Mononuclear cell (primary cell): ENCODE results near the gene LIPF. TPM values are rescaled to one million over a fixed set of nuclear protein-coding genes. Genes with fewer than 3 reads are reported as not detected.

Experiments used
- H3K27me3 ChIP-seq: 2 replicates; pipeline ENCODE4 v1.6.0; 2011; ENCODE audit warnings: low read length, control low read depth; ENCODE audit not compliant: insufficient read depth
- H3K4me1 ChIP-seq: 2 replicates; pipeline ENCODE4 v1.5.1; 2011; ENCODE audit warnings: mild to moderate bottlenecking, low read length, control low read depth; ENCODE audit not compliant: insufficient read depth
- H3K4me3 ChIP-seq: 2 replicates; pipeline ENCODE4 v1.5.1; 2011; ENCODE audit warnings: mild to moderate bottlenecking, low read length, moderate library complexity
- H3K9me3 ChIP-seq: 2 replicates; pipeline ENCODE4 v1.5.1; 2011; ENCODE audit warnings: low read depth, mild to moderate bottlenecking, control low read depth, low read length
- total RNA-seq: library from RNA; depleted of rRNA; stranded (reverse); fragments of >200 nt; gene quantifications from one replicate; pipeline ENCODE4 v1.2.3, GENCODE V29; 2012

Gene LIPF, protein sequence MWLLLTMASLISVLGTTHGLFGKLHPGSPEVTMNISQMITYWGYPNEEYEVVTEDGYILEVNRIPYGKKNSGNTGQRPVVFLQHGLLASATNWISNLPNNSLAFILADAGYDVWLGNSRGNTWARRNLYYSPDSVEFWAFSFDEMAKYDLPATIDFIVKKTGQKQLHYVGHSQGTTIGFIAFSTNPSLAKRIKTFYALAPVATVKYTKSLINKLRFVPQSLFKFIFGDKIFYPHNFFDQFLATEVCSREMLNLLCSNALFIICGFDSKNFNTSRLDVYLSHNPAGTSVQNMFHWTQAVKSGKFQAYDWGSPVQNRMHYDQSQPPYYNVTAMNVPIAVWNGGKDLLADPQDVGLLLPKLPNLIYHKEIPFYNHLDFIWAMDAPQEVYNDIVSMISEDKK
- total RNA-seq: not detected

DNA sequence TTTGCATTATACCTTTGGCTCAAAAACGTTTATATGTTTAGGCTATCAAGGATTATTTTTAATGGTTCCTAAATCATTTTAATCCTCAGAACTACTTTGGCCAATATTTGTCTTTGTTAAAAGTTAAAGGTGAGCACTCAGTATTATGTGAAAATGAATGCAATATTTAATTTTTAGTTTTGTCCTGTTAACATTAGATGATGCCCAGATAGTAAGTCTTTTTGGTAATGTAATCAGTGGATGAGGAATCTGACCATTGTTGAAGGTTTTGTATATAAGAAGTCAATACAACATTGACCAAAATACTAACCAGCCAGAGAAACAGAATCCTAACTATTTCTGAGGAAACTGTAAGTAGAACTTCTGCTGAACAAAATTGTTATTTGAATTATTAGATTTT is at the start of gene LIPF:
TSS of gene LIPF (plus strand) at position 301 of the 400 bp plus-strand sequence. CDS start 2,856 bp downstream, outside the sequence.
- H3K9me3 ChIP-seq: no peaks in the 10 kb centered on the region
- H3K4me3 ChIP-seq: no peak within 1 kb of the TSS
- no peaks in the 10 kb centered on the region for H3K4me1 ChIP-seq
- no peaks in the 10 kb centered on the region for H3K27me3 ChIP-seq

DNA sequence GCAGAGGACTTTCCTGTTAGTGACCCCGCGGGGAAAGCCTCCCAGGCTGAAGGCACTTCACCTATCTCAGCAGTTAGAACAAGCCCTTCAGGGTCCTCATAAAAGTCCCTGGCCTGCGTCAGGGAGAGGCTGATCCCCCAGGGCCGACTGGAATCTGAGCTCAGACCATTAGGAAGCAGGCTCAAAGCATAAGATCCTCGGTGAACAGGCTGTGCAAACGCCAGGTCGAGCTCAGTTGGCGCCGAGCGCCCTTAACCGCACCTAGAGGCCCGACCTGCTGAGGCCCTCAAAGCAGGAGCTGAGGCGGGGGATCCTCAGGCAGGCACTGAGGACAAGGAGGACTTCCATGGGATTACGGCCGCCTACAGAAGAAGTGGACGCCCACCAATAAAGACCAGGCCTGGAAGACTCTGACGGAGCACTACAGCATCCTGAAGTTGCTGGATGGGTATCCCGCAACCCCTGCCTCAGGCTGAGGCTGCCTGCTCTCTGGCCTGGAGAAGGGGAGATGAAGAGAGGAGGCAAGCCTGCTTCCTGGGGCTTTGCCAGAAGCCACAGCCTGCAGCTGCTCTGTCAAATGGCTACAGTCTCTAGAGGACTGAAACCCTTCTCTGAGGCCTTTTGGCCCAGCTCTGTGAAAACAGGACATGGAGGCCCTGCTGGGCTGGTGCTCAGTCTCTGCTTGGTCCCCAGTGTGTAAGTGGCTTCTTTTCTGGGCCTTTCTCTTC is 47.8 kb upstream of the LIPF start:
- Histone ChIP-seq H3K27me3 (no peaks in the 10 kb centered on the region), H3K4me3 (no peak overlapping the region), H3K4me1 (no peaks in the 10 kb centered on the region), H3K9me3 (no peaks in the 10 kb centered on the region)

DNA sequence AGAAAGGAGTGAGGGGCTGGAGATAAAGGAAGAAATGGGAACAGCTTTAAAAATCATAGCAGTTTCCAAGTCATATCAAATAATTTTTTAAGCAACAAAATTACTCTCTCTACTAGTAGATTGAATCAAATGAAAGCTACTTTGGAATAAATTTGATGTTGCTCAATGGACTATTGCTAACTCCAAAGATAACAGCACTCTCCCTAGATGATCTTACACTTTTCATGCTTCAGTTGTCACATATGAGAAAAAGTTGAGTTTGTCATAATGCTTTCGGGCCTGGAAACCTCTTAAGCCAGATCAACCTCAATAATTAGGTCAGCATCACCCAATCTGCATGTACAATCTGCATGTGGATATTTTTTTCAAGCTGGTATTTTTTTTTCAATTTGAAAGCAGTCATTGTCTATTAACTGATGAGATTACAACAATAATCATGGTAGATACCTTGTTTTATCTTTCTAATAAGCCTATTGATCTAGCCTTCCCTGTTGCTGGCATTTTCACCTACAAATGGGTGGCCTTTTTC is 46.4 kb upstream of the LIPF start:
- Histone ChIP-seq H3K9me3 (no peaks in the 10 kb centered on the region), H3K27me3 (no peaks in the 10 kb centered on the region), H3K4me3 (no peak overlapping the region), H3K4me1 (no peaks in the 10 kb centered on the region)

DNA sequence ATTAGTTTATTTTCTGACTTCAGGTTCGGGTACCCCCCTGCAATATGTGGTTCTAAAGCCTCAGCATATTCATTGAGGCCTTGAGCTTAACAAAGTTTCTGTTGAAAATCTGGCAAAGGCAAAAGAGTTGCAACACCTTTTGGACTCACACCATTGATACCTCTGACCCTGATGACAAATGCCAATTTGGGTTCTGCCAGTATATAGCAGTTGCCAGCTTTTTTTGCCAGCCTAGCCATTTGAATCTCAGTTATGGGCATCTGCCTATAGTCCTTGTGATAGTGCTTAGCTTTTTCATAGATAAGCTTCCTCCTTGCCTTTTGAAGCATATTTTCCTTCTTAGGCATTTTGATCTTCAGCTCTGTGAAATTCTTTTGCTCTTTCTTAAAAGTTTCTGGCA is 45.7 kb upstream of the LIPF start:
- Histone ChIP-seq H3K4me3 (no peak overlapping the region), H3K9me3 (no peaks in the 10 kb centered on the region), H3K4me1 (no peaks in the 10 kb centered on the region), H3K27me3 (no peaks in the 10 kb centered on the region)

DNA sequence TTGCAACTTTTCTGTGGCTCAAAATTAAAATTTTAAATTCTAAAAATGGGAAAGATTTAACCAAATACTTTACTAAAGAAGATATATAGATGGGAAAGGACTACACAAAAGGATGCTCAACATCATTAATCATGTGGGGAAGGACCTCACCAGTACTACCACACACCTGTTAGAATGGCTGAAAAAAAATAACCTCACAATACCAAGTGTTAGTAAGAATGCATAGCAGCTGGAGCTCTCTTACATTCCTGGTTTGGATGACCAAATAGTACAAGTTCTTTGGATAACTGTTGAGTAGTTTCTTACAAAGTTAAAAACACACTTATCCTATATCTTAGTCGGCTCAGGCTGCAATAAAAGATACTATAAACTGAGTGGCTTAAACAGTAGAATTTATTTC is 43.8 kb upstream of the LIPF start:
- Histone ChIP-seq H3K9me3 (no peaks in the 10 kb centered on the region), H3K4me3 (no peak overlapping the region), H3K27me3 (no peaks in the 10 kb centered on the region), H3K4me1 (no peaks in the 10 kb centered on the region)

DNA sequence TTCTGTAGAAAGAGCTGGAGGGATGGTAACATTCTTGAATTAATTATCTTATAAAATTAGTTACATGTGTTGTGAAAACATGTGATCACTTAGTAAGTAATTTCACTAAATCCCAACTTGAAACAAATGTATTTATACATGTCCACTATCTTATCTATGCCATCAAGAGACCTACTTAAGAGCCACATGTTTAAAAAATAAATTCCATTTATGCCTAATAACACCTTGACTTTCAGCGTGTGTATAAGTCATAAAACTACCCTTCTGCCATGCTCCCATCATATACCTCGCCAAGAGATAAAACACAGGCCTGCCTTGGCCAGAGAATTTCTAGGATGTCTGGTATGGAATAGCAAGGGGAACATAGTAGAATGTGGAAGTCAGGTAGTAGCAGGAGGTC is 40.4 kb upstream of the LIPF start:
- Histone ChIP-seq H3K4me3 (no peak overlapping the region), H3K4me1 (no peaks in the 10 kb centered on the region), H3K9me3 (no peaks in the 10 kb centered on the region), H3K27me3 (no peaks in the 10 kb centered on the region)

DNA sequence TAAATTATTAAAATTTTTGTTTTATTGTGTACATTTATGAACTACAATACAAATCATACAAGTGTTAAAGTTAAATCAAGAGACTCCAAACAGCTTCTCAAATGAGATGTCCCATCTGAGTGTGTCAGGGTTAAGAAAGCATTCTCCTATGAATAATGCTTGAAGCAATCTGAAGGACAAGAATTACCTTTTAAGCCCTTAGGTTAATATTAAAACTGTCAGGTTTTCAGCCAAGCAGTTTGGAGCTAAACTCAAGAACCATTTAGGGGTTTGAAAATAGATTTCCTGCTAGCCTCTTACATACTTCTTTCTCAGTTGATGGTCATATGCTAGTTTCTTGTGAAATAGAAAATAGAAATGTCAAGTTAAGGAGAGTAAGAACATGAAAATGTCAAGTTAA is 39.4 kb upstream of the LIPF start:
- H3K4me3 ChIP-seq: no peak overlapping the region
- no peaks in the 10 kb centered on the region for H3K4me1 ChIP-seq
- H3K27me3 ChIP-seq: no peaks in the 10 kb centered on the region
- H3K9me3 ChIP-seq: no peaks in the 10 kb centered on the region

DNA sequence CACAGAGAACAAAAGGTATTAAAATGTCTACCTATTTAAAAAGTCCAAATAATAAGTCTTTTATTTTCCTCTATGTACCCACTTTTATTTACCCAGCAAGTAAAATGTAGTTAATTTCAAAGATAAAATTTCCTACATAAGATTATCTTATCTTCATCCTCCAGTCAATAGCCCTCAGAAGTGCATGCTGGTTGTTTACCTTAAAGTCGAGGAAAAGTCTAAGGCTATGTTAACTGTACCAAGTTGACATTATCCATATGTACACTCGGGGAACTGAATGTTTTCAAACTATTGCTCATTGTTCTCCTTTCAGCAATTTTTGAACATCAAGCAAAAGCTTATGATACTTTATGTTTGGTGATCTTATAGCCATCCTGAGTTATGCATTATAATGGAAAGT is 24.1 kb upstream of the LIPF start:
- no peak overlapping the region for H3K4me3 ChIP-seq
- peaks cover 12% of the 10 kb centered on the region for H3K4me1 ChIP-seq
- no peaks in the 10 kb centered on the region for H3K9me3 ChIP-seq
- peaks cover 3% of the 10 kb centered on the region for H3K27me3 ChIP-seq

DNA sequence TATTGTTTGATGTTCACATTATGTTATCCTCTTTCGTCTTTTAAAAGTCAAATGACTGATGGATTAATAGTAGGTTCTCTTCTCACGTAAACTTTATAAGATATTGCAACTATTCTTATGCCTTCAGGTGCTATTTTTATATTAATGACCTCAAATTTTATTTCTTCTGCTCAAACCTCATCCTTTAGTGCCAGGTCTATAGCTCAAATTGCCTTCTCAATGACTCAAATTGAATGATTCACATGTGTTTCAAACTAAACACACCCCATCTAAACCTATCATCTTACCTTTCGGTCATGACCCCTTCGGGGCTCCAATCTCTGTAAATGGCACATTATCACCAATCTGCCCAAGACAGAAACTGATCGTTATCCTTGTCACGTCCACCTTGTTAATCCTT is 22.0 kb upstream of the LIPF start:
- Histone ChIP-seq H3K4me3 (no peak overlapping the region), H3K4me1 (peaks cover 12% of the 10 kb centered on the region), H3K27me3 (peaks cover 3% of the 10 kb centered on the region), H3K9me3 (no peaks in the 10 kb centered on the region)

DNA sequence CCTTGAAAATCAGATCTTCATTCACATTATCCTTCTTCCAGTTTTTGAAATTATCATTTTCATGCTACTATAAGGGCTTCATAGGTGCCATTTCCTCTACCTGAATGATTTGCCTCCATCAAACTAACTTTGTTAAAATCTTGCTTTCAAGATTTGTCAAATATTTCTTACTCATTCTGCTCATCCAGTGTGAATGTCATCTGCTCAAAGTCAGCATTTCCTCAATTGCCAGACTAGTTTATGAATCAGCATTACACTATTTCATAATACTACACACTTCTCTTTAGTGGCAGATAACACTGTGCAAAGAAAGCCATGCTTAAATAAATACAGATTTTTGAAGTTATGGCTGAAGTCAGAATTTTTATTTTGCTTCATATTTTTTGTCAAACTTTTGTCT is 21.3 kb upstream of the LIPF start:
- peaks cover 12% of the 10 kb centered on the region for H3K4me1 ChIP-seq

DNA sequence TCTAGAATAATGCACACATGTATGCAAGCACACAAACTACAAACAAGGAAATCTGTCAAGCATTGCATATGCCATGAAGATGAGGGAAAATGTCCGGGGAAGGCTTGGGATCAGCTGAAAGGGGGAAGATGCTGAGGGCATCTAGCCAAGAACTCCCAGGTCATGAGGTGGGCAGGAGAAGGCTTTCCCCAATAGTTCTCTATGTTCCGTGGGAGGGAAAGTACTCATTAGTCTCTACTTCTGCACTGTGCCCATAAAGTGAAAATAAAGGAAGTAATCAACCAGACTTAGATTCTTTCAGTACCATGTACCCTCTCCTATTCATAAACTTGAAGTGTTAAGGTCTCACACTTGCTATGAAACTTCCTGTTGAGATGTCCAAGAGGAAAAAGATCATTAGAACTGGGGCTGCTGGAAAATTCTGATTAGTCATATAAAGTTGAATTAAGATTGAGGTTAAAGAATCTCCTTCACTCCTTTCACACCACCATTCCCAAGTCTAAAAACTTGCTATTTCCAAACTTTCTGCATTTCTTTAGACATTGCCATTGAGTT is 17.1 kb upstream of the LIPF start:
- H3K27me3 ChIP-seq: no peaks in the 10 kb centered on the region
- no peak overlapping the region for H3K4me3 ChIP-seq
- no peaks in the 10 kb centered on the region for H3K9me3 ChIP-seq
- H3K4me1 ChIP-seq: peaks cover 12% of the 10 kb centered on the region

More for the DNA sequence above, 21.3 kb upstream of the LIPF start:
- H3K27me3 ChIP-seq: peaks cover 1% of the 10 kb centered on the region
- no peaks in the 10 kb centered on the region for H3K9me3 ChIP-seq
- H3K4me3 ChIP-seq: no peak overlapping the region

DNA sequence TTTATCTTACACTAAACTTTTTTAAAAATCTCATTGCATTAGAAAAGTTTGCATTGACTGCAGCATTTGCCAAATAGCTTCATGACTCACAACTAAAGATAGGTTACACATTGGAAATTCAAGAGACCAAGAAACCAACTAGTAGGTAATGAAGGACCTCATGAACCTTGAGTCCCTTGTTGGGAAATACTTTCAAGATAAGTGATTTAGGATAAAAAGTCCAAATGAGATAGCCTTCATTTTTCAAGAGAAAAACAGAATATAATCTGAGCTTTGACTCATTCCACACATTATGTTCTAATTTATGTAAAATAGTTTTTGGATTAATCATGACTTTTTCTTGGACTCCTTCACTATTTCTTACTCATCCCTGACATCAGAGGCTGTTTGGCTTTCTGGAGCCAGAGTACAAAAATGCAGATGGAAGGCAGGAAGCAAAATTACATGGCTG is 13.1 kb upstream of the LIPF start:
- H3K9me3 ChIP-seq: no peaks in the 10 kb centered on the region
- no peaks in the 10 kb centered on the region for H3K4me1 ChIP-seq
- H3K27me3 ChIP-seq: no peaks in the 10 kb centered on the region
- H3K4me3 ChIP-seq: no peak overlapping the region

DNA sequence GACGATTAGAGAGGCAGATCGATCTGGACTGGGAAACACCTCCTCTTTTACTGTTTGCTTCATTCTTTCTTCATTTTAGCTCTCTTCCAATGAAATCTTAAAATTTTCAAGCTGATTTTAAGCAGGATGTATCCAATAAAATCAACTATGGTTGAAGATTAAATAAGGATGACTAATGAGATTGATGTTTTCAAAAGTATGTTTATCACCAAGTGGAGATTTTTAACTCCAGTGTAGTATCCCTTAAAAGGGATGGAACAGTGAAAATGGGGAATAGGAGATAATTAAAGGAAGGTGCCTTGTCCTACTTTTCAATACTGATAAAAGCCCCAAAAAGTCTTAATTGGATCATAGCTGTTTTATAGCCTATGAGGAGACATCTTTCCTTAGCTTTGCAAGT is 11.6 kb upstream of the LIPF start:
- H3K9me3 ChIP-seq: no peaks in the 10 kb centered on the region
- no peak overlapping the region for H3K4me3 ChIP-seq
- H3K27me3 ChIP-seq: no peaks in the 10 kb centered on the region

DNA sequence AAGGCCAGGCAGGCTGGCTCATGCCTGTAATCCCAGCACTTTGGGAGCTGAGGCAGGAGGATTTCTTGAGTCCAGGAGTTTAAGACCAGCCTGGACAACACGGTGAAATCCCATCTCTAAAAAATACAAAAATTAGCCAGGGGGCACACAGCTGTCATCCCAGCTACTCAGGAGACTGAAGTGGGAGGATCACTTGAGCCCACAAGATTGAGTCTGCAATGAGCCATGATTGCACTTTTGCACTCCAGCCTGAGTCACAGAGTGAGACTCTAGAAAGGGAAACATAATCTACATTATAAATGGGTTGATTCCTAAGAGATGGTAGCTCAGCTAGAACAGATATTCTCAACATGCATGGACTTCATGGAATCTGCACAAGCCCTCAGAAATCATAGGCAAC is 6.3 kb upstream of the LIPF start:
- Histone ChIP-seq H3K4me1 (no peaks in the 10 kb centered on the region), H3K9me3 (no peaks in the 10 kb centered on the region), H3K4me3 (no peak overlapping the region), H3K27me3 (no peaks in the 10 kb centered on the region)

More for the DNA sequence above, 11.6 kb upstream of the LIPF start:
- H3K4me1 ChIP-seq: no peaks in the 10 kb centered on the region
